PC-9 (cell line): ENCODE data around the gene NINJ2. TPM values are rescaled to one million over a fixed set of nuclear protein-coding genes. Genes with fewer than 3 reads are reported as not detected.

Experiments
- BruUV-seq: library from RNA; stranded (reverse); fragments of 400-500 nt; replicated peaks from 2 replicates; lab custom pipeline; 2021; lab: Mats Ljungman, UMichigan
- CTCF ChIA-PET: fragments of 300-600 bp; sonication (Branson Sonifier 250); formaldehyde crosslinking; loops from one replicate; lab custom pipeline; 2022; ENCODE audit warnings: antibody characterized with exemption; lab: Charles Lee
- POLR2A ChIA-PET: fragments of 300-600 bp; sonication (Branson Sonifier 250); formaldehyde crosslinking; loops from one replicate; lab custom pipeline; 2022; ENCODE audit warnings: antibody characterized with exemption; ENCODE audit not compliant: unreplicated experiment; lab: Charles Lee
- DNase-seq, 2 experiments: peaks; one replicate each; pipeline versions ENCODE4 v3.0.0 to v3.0.0-alpha.2; 2015 to 2022; ENCODE audit warnings: mixed read lengths in 1 of 2
- H2AFZ ChIP-seq: fragments of 200-600 bp; sonication (generic); 2 replicates; pipeline ENCODE4 v1.8.1; 2017; ENCODE audit warnings: antibody characterized with exemption
- H3F3A ChIP-seq: fragments of 200-600 bp; sonication (generic); 2 replicates; pipeline ENCODE4 v1.8.1; 2017; ENCODE audit warnings: antibody characterized with exemption, mild to moderate bottlenecking, low read depth; ENCODE audit not compliant: insufficient read depth
- H3K27ac ChIP-seq: fragments of 200-600 bp; sonication (generic); 2 replicates; pipeline ENCODE4 v1.6.1; 2016; ENCODE audit warnings: mixed run types
- H3K27me3 ChIP-seq: fragments of 200-600 bp; sonication (generic); 2 replicates; pipeline ENCODE4 v1.6.1; 2016; ENCODE audit warnings: low read depth, mixed run types; ENCODE audit not compliant: insufficient read depth
- H3K36me3 ChIP-seq: fragments of 200-600 bp; sonication (generic); 2 replicates; pipeline ENCODE4 v1.6.1; 2016; ENCODE audit warnings: low read depth, mixed run types
- H3K4me1 ChIP-seq: fragments of 200-600 bp; sonication (generic); replicated peaks from 2 replicates; pipeline ENCODE4 v1.6.1; 2016; ENCODE audit warnings: mixed run types; ENCODE audit not compliant: insufficient read depth
- H3K4me2 ChIP-seq: fragments of 200-600 bp; sonication (generic); 2 replicates; pipeline ENCODE4 v1.6.1; 2017; ENCODE audit warnings: mixed run types
- H3K4me3 ChIP-seq: fragments of 200-600 bp; sonication (generic); 2 replicates; pipeline ENCODE4 v1.6.1; 2016; ENCODE audit warnings: mixed run types
- H3K79me2 ChIP-seq: fragments of 200-600 bp; sonication (generic); 2 replicates; pipeline ENCODE4 v1.6.1; 2017; ENCODE audit warnings: low read depth, mixed run types
- H3K9me2 ChIP-seq: fragments of 200-600 bp; sonication (generic); 2 replicates; pipeline ENCODE4 v1.8.1; 2017; ENCODE audit warnings: mild to moderate bottlenecking; ENCODE audit not compliant: insufficient read depth
- H3K9me3 ChIP-seq: fragments of 200-600 bp; sonication (generic); 2 replicates; pipeline ENCODE4 v1.8.1; 2016; ENCODE audit warnings: low read depth; ENCODE audit not compliant: insufficient read depth
- H4K20me1 ChIP-seq: fragments of 200-600 bp; sonication (generic); 2 replicates; pipeline ENCODE4 v1.8.1; 2017; ENCODE audit not compliant: insufficient read depth
- EZH2 ChIP-seq: fragments of 200-600 bp; sonication (generic); IDR thresholded peaks from 2 replicates; pipeline ENCODE4 v1.8.0; 2017; ENCODE audit warnings: antibody characterized with exemption, low read depth
- intact Hi-C: fragments of 100-400 bp; cut with micrococcal nuclease; formaldehyde crosslinking; loops from one replicate; pipeline ENCODE4 v1.10.0; 2022; ENCODE audit not compliant: unreplicated experiment
- total RNA-seq: library from RNA; stranded (reverse); gene quantifications from 2 replicates; pipeline ENCODE4 v1.2.3, GENCODE V29; 2021
- TF ChIP-seq, protein P1 (sequence below): fragments of 200-600 bp; sonication (generic); conservative IDR thresholded peaks from 2 replicates; pipeline ENCODE4 v1.6.1; 2017; ENCODE audit warnings: mixed run types, antibody characterized with exemption, mild to moderate bottlenecking, moderate library complexity

Gene NINJ2
- total RNA-seq, 1 experiment from 2014 or later: 19.3 TPM

DNA sequence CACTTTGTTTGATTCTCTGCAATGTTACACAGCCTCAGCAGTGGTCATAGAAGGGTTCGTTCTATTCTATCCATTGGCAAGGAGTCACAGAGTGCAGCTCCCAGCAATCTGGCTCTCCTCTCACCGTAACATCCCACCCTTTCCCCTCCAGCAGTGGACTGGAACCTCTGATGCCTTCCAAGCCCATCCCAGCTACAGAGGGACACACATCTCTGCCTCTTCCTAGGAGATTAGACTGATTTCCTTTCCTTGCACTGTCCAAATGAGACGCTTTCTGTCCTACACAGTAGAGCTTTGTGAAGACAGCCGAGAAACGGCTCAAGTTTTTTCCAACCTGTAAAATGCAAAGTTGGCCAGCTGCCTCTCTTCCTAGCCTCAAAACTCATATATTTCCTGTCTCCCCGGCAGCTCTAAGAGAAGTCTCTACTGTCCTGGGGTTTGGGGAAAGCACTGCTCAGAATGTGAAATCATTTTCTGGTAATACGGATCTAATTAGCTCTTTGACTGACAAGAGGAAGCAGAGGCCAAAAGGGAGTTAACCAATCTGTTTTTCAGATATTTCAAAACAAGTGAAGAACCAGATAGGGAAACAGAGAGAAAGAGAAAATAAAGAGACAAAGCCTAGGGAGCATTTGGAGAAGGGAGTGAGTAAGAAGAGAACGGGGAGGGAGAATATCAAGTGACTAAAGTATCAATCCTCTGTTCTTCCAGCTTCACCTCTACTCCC is 516 bp downstream of the NINJ2 start:
- no peaks in the 10 kb centered on the region for H4K20me1 ChIP-seq
- intact Hi-C loops: no loop called here
- H3K79me2 ChIP-seq: no peaks in the 10 kb centered on the region
- no peaks in the 10 kb centered on the region for H3K9me2 ChIP-seq
- ChIA-PET CTCF (no interaction called here), POLR2A (interaction anchor here (0.5 to 0.6 kb wide), 2 partner anchors 14 to 66 kb away, joined by 4 to 6 read pairs; no protein-coding TSS in a partner anchor)
- DNase-seq: no peak
- H3K4me3 ChIP-seq: no peak overlapping the region
- H3K27me3 ChIP-seq: no peaks in the 10 kb centered on the region
- no peaks in the 10 kb centered on the region for H3K9me3 ChIP-seq
- H3F3A ChIP-seq: no peaks in the 10 kb centered on the region
- TF ChIP-seq, protein P1, sequence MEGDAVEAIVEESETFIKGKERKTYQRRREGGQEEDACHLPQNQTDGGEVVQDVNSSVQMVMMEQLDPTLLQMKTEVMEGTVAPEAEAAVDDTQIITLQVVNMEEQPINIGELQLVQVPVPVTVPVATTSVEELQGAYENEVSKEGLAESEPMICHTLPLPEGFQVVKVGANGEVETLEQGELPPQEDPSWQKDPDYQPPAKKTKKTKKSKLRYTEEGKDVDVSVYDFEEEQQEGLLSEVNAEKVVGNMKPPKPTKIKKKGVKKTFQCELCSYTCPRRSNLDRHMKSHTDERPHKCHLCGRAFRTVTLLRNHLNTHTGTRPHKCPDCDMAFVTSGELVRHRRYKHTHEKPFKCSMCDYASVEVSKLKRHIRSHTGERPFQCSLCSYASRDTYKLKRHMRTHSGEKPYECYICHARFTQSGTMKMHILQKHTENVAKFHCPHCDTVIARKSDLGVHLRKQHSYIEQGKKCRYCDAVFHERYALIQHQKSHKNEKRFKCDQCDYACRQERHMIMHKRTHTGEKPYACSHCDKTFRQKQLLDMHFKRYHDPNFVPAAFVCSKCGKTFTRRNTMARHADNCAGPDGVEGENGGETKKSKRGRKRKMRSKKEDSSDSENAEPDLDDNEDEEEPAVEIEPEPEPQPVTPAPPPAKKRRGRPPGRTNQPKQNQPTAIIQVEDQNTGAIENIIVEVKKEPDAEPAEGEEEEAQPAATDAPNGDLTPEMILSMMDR: no peak
- TF ChIP-seq EZH2: no peak
- H3K27ac ChIP-seq: no peak overlapping the region
- no peak overlapping the region for H2AFZ ChIP-seq
- no TSS peak for BruUV-seq
- H3K4me1 ChIP-seq: peaks cover 17% of the 10 kb centered on the region
- H3K36me3 ChIP-seq: no peaks in the 10 kb centered on the region
- no peak overlapping the region for H3K4me2 ChIP-seq

DNA sequence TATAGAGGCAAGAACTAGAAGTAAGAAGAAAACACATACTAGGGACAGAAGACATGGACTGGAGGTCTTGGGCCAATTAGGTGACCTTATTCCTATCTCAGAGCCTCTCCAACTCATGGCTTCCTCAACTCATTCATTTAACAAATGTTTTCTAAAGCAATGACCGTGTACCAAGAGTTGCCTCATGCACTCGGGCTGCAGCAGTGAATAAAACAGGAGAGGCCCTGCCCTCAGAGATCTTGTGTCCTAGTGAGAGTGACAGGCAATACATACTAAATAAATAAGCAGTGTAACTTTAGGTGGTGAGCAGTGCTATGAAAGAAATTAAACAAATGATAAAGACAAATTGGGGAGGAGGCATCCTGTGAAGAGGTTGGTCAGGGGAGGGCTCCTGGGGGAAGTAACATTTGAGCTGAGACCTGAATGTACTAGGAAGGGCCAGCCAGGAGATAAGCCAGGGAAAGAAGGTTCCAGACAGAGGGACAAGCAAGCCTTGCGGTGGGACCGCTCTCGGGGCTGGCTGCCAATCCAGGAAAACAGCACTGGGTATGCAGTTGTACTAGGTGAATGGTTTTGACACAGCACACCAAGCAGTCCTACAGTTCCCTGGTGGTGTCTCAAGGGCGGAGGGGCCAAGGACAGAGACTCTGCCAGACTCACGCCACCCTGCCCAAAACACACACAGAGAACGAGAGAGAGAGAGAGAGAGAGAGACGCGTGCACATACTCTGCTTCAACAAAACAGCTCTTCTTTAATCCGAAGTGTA is 1.3 kb downstream of the NINJ2 start:
- Histone ChIP-seq H3K79me2 (no peaks in the 10 kb centered on the region), H3K9me2 (no peaks in the 10 kb centered on the region), H3K9me3 (no peaks in the 10 kb centered on the region), H3K4me3 (no peak overlapping the region), H2AFZ (no peak overlapping the region), H3K4me1 (peaks cover 9% of the 10 kb centered on the region), H3K27ac (no peak overlapping the region), H4K20me1 (no peaks in the 10 kb centered on the region), H3K36me3 (no peaks in the 10 kb centered on the region), H3F3A (no peaks in the 10 kb centered on the region), H3K27me3 (no peaks in the 10 kb centered on the region), H3K4me2 (no peak overlapping the region)
- intact Hi-C loops: no loop called here
- CTCF ChIA-PET: no interaction called here
- POLR2A ChIA-PET: interaction anchor here (0.5 to 0.6 kb wide), 2 partner anchors 15 to 67 kb away, joined by 4 to 6 read pairs; no protein-coding TSS in a partner anchor
- BruUV-seq: no TSS peak
- DNase-seq: no peak
- TF ChIP-seq EZH2: no peak
- TF ChIP-seq, protein P1: no peak

DNA sequence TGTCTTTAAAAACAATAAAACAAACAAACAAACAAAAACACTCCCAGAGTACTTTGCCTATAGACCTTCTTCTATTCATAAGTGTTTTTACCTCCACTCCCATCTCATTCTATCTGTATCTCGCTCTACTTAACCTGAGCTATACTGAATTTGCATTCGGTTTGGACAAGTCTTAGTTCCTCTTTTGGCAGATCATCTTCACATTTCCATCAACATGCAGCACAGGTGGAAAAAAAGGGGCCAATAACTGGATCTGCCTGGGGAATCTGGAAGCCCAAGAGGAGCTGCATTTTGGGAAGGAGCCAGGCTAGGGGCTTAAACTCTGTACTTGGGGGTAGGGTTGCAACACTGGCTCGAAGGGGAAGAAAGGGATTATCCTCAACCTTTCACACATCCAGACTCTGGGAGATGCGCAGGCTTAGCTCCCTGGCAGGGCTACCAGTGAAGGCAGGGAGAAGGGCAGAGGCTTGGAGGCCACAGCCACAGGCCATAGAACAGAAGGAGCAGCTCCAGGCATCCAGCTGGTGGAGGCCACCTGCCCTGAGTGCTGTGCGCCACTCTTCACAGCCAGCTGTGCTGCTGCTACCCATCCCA is 4.1 kb downstream of the NINJ2 start:
- no peaks in the 10 kb centered on the region for H3K36me3 ChIP-seq
- intact Hi-C loops: no loop called here
- no peak for DNase-seq
- no peaks in the 10 kb centered on the region for H3K27me3 ChIP-seq
- H4K20me1 ChIP-seq: no peaks in the 10 kb centered on the region
- no peak overlapping the region for H2AFZ ChIP-seq
- no peaks in the 10 kb centered on the region for H3K4me1 ChIP-seq
- no peak overlapping the region for H3K27ac ChIP-seq
- peaks cover 8% of the 10 kb centered on the region; the same call in 1 of the 2 replicates for H3F3A ChIP-seq
- H3K4me3 ChIP-seq: no peak overlapping the region
- CTCF ChIA-PET: no interaction called here
- H3K79me2 ChIP-seq: no peaks in the 10 kb centered on the region
- POLR2A ChIA-PET: no interaction called here
- H3K4me2 ChIP-seq: no peak overlapping the region
- no TSS peak for BruUV-seq
- no peaks in the 10 kb centered on the region for H3K9me3 ChIP-seq
- H3K9me2 ChIP-seq: no peaks in the 10 kb centered on the region
- TF ChIP-seq EZH2: no peak
- TF ChIP-seq, protein P1: no peak
